H1 (cell line): ENCODE data around the gene PIK3C2G. TPM values are rescaled to one million over a fixed set of nuclear protein-coding genes. Genes with fewer than 3 reads are reported as not detected.
A peak's percentile ranks its signal among the peaks of the same experiment; 100 is the strongest.

ENCODE experiments used
- CTCF ChIA-PET: fragments of 300-600 bp; sonication (Branson Sonifier 250); formaldehyde crosslinking; loops from one replicate; lab custom pipeline; 2021; ENCODE audit not compliant: partially characterized antibody; lab: Charles Lee
- POLR2A ChIA-PET: fragments of 300-600 bp; sonication (Branson Sonifier 250); formaldehyde crosslinking; loops from one replicate; lab custom pipeline; 2021; ENCODE audit warnings: inconsistent platforms; ENCODE audit not compliant: partially characterized antibody; lab: Charles Lee
- DNase-seq, 2 experiments: peaks; one replicate each; pipeline versions ENCODE4 v3.0.0 to v3.0.0-alpha.2; 2010 to 2022; ENCODE audit warnings: low spot score in 2 of 2, low read depth in 1 of 2, mixed read lengths in 1 of 2
- FAIRE-seq: peaks from 2 replicates; lab custom pipeline; 2011; peaks lifted over from hg19 to GRCh38; lab: Jason Lieb, UNC
- H2AFZ ChIP-seq: 2 replicates; pipeline ENCODE4 v1.8.1; 2012; ENCODE audit warnings: low read length, inconsistent platforms
- H2AK5ac ChIP-seq: 2 replicates; pipeline ENCODE4 v1.6.1; 2013; ENCODE audit warnings: low read depth, low read length
- H2BK120ac ChIP-seq: replicated peaks from 2 replicates; pipeline ENCODE3; 2013; ENCODE audit warnings: low read depth, low read length, inconsistent platforms
- H2BK12ac ChIP-seq: 2 replicates; pipeline ENCODE4 v1.6.1; 2013; ENCODE audit warnings: low read depth, low read length
- H2BK15ac ChIP-seq: 2 replicates; pipeline ENCODE4 v1.6.1; 2013; ENCODE audit warnings: low read length
- H2BK20ac ChIP-seq: 2 replicates; pipeline ENCODE4 v1.6.1; 2013; ENCODE audit warnings: low read length
- H2BK5ac ChIP-seq: 2 replicates; pipeline ENCODE4 v1.6.1; 2013; ENCODE audit warnings: low read depth, low read length
- H3K14ac ChIP-seq: 2 replicates; pipeline ENCODE4 v1.6.1; 2013; ENCODE audit warnings: inconsistent platforms; ENCODE audit not compliant: insufficient read length
- H3K18ac ChIP-seq: 2 replicates; pipeline ENCODE4 v1.6.1; 2013; ENCODE audit warnings: low read length; ENCODE audit errors: extremely low read depth
- H3K23ac ChIP-seq: 2 replicates; pipeline ENCODE4 v1.6.1; 2013; ENCODE audit warnings: inconsistent platforms; ENCODE audit not compliant: insufficient read length
- H3K23me2 ChIP-seq: 2 replicates; pipeline ENCODE4 v1.6.1; 2013; ENCODE audit warnings: low read depth, low read length
- H3K27ac ChIP-seq: 2 replicates; pipeline ENCODE4 v1.6.1; 2011; ENCODE audit warnings: low read depth, low read length, inconsistent platforms
- H3K27me3 ChIP-seq, 4 experiments: replicated peaks in 1 of 4; 1 replicate in 1 of 4; 2 replicates in 3 of 4; pipeline versions ENCODE4 v1.6.1 to v1.8.1; 2011 to 2013; ENCODE audit warnings: low read length in 3 of 4, mild to moderate bottlenecking in 3 of 4, inconsistent platforms in 2 of 4, mixed read lengths in 2 of 4, moderate library complexity in 1 of 4; ENCODE audit not compliant: control insufficient read depth in 3 of 4, insufficient read depth in 3 of 4; ENCODE audit errors: extremely low read depth in 1 of 4
- H3K36me3 ChIP-seq, 4 experiments: 2 replicates each; pipeline versions ENCODE4 v1.6.1 to v1.8.1; 2011 to 2013; ENCODE audit warnings: mild to moderate bottlenecking in 4 of 4, low read length in 3 of 4, moderate library complexity in 2 of 4, control low read depth in 1 of 4, inconsistent platforms in 1 of 4; ENCODE audit not compliant: insufficient read depth in 4 of 4, control insufficient read depth in 2 of 4
- H3K4ac ChIP-seq: replicated peaks from 2 replicates; pipeline ENCODE3; 2013; ENCODE audit warnings: low read length, low read depth, mixed read lengths, inconsistent platforms; ENCODE audit not compliant: insufficient read length
- H3K4me1 ChIP-seq, 4 experiments: replicated peaks in 1 of 4; 1 replicate in 1 of 4; 2 replicates in 3 of 4; pipeline versions ENCODE4 v1.6.1 to v1.8.1; 2011 to 2013; ENCODE audit warnings: low read length in 3 of 4, inconsistent platforms in 2 of 4, mixed read lengths in 1 of 4; ENCODE audit not compliant: insufficient read depth in 4 of 4, control insufficient read depth in 3 of 4
- H3K4me2 ChIP-seq, 2 experiments: 2 replicates each; pipeline versions ENCODE4 v1.6.1 to v1.8.1; 2011 to 2013; ENCODE audit warnings: low read depth in 2 of 2, low read length in 2 of 2, control low read depth in 1 of 2, inconsistent platforms in 1 of 2, mild to moderate bottlenecking in 1 of 2; ENCODE audit not compliant: insufficient read depth in 1 of 2
- H3K4me3 ChIP-seq, 4 experiments: fragments of 200-600, 300-600 bp in 1 of 4; sonication (generic), shearing (Covaris generic), sonication (Bioruptor Twin) in 1 of 4; 2 replicates each; pipeline versions ENCODE4 v1.5.1 to v1.8.1; 2011 to 2016; ENCODE audit warnings: low read length in 4 of 4, low read depth in 3 of 4, control low read depth in 2 of 4, inconsistent platforms in 2 of 4, mild to moderate bottlenecking in 2 of 4, mixed read lengths in 1 of 4, moderate library complexity in 1 of 4; ENCODE audit not compliant: insufficient read depth in 2 of 4; ENCODE audit errors: extremely low read depth in 1 of 4
- H3K56ac ChIP-seq: replicated peaks from 2 replicates; pipeline ENCODE3; 2013; ENCODE audit warnings: low read depth, mild to moderate bottlenecking, mixed read lengths, low read length, inconsistent platforms; ENCODE audit not compliant: insufficient read length
- H3K79me1 ChIP-seq: 2 replicates; pipeline ENCODE4 v1.6.1; 2013; ENCODE audit warnings: low read depth, low read length, control low read depth
- H3K79me2 ChIP-seq, 2 experiments: 2 replicates each; pipeline versions ENCODE4 v1.6.1 to v1.8.1; 2012 to 2013; ENCODE audit warnings: low read length in 2 of 2, mild to moderate bottlenecking in 2 of 2, inconsistent platforms in 1 of 2; ENCODE audit not compliant: insufficient read depth in 2 of 2, control insufficient read depth in 1 of 2
- H3K9ac ChIP-seq, 4 experiments: replicated peaks in 1 of 4; 1 replicate in 1 of 4; 2 replicates in 3 of 4; pipeline versions ENCODE4 v1.6.1 to v1.8.1; 2011 to 2013; ENCODE audit warnings: low read depth in 3 of 4, low read length in 3 of 4, control low read depth in 2 of 4, mild to moderate bottlenecking in 2 of 4, moderate library complexity in 2 of 4, inconsistent platforms in 1 of 4; ENCODE audit errors: extremely low read depth in 1 of 4
- H3K9me3 ChIP-seq, 2 experiments: 2 replicates each; pipeline versions ENCODE4 v1.6.1 to v1.8.1; 2012 to 2013; ENCODE audit warnings: mild to moderate bottlenecking in 2 of 2, moderate library complexity in 2 of 2, control low read depth in 1 of 2, inconsistent platforms in 1 of 2, low read depth in 1 of 2, low read length in 1 of 2, mixed read lengths in 1 of 2; ENCODE audit not compliant: insufficient read depth in 2 of 2
- H4K20me1 ChIP-seq, 2 experiments: replicated peaks in 1 of 2; 2 replicates each; pipeline versions ENCODE3 to v1.8.1; 2011 to 2013; ENCODE audit warnings: inconsistent platforms in 2 of 2, low read length in 2 of 2, mild to moderate bottlenecking in 1 of 2; ENCODE audit not compliant: insufficient read depth in 2 of 2, control insufficient read depth in 1 of 2
- H4K5ac ChIP-seq: 2 replicates; pipeline ENCODE4 v1.6.1; 2013; ENCODE audit warnings: low read length, low read depth, mixed read lengths, inconsistent platforms; ENCODE audit not compliant: insufficient read length
- H4K8ac ChIP-seq: 2 replicates; pipeline ENCODE4 v1.8.0; 2013; ENCODE audit warnings: mild to moderate bottlenecking, moderate library complexity, low read length, inconsistent platforms; ENCODE audit not compliant: insufficient read depth; ENCODE audit errors: extremely low read depth
- H4K91ac ChIP-seq: replicated peaks from 2 replicates; pipeline ENCODE3; 2013; ENCODE audit warnings: low read length, mixed read lengths, inconsistent platforms; ENCODE audit not compliant: insufficient read length
- BRCA1 ChIP-seq: IDR thresholded peaks from 2 replicates; pipeline ENCODE4 v1.6.1; 2012; ENCODE audit warnings: low read depth, low read length, improper control_type of control experiment
- JUND ChIP-seq: IDR thresholded peaks from 2 replicates; pipeline ENCODE4 v1.6.1; 2011; ENCODE audit warnings: mild to moderate bottlenecking, improper control_type of control experiment, low read length
- SIN3A ChIP-seq, 2 experiments: IDR thresholded peaks in 1 of 2; conservative IDR thresholded peaks in 1 of 2; 2 replicates each; pipeline ENCODE4 v1.6.1; 2011 to 2012; ENCODE audit warnings: low read length in 2 of 2, improper control_type of control experiment in 1 of 2, low read depth in 1 of 2, mild to moderate bottlenecking in 1 of 2
- TAF7 ChIP-seq: optimal IDR thresholded peaks from 2 replicates; pipeline ENCODE3; 2011; ENCODE audit warnings: low read depth, mild to moderate bottlenecking, inconsistent platforms, low read length, moderate library complexity, borderline replicate concordance
- WGBS, 2 experiments: shearing (Covaris generic) in 1 of 2; methylation state at CpG; one replicate each; pipeline versions ENCODE4 v1.1.6 to v1.1.7; 2013 to 2015; ENCODE audit warnings: low lambda C conversion rate in 2 of 2, mixed read lengths in 2 of 2, inconsistent platforms in 1 of 2, low coverage in 1 of 2, missing lambda C conversion rate in 1 of 2; ENCODE audit not compliant: insufficient replicate concordance in 2 of 2, insufficient coverage in 1 of 2, insufficient read length in 1 of 2; ENCODE audit errors: extremely low coverage in 1 of 2, missing lambda C conversion rate in 1 of 2; 5-methylcytosine and 5-hydroxymethylcytosine counted together
- polyA plus RNA-seq, 7 experiments: library from polyadenylated mRNA; depleted of rRNA in 3 of 7; stranded (reverse) in 5 of 7; unstranded in 2 of 7; fragments of >200 nt in 5 of 7; fragments of 200-250 nt in 2 of 7; gene quantifications; 1 replicate in 5 of 7; 2 replicates in 1 of 7; 4 replicates in 1 of 7; pipeline versions ENCODE4 v1.2.1 to v1.2.3, GENCODE V29; 2011 to 2013; ENCODE audit warnings: missing spikeins in 2 of 7, mixed read lengths in 2 of 7
- total RNA-seq: library from RNA; stranded (reverse); fragmentation: NEBNext Ultra II Directional; extraction: Animal tissue kit (Norgen Biotek cat#: 25700); gene quantifications from 2 replicates; pipeline ENCODE4 v1.2.1, GENCODE V29; 2021
- TF ChIP-seq, protein P1 (sequence below), 3 experiments: IDR thresholded peaks; 1 replicate in 2 of 3; 2 replicates in 1 of 3; pipeline versions ENCODE4 v1.5.1 to v1.6.1; 2011; ENCODE audit warnings: low read length in 3 of 3, mild to moderate bottlenecking in 3 of 3, inconsistent platforms in 2 of 3, low read depth in 1 of 3, moderate library complexity in 1 of 3; ENCODE audit not compliant: insufficient read depth in 1 of 3; ENCODE audit errors: control extremely low read depth in 1 of 3
- TF ChIP-seq, protein P2 (sequence below): IDR thresholded peaks from 2 replicates; pipeline ENCODE4 v1.6.1; 2012; ENCODE audit warnings: inconsistent platforms
- TF ChIP-seq, protein P3 (sequence below): IDR thresholded peaks from 2 replicates; pipeline ENCODE4 v1.6.1; 2011; ENCODE audit warnings: low read depth, mild to moderate bottlenecking, low read length; ENCODE audit not compliant: insufficient read depth

PIK3C2G gene
- total and polyA plus RNA-seq, 2 of the 8 experiments (the other 6 are each of a cell fraction or from before 2014, with no cell fraction given): not detected

DNA sequence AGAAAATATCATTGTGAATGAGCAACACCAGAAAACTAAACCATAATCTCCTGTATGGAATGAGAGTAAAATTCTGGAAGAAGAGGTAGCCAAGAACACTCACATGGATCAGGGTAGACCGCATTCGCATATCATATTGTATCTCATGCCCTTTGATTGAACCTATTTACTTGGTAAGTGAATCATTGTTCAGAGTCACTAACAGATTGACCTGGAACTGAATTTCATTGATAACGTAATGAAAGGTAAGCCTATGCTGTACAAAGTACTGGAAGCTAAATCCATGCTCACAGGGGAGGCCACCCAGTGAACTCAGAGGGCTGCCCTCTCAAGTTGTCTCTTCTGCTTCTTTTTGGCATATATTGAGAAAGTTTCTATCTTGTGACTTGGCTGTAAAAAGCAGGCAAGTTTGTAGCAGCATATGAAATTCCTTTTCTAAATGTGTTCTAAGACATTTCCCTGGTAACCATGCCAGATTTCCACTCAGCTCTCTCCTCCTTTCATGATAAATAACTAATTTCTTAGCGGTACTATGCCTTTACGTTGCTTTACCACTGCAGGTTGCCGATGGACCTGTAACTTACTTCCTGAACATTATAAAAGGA is 385.1 kb downstream of the PIK3C2G start:
- H3K4me2 ChIP-seq: no peak overlapping the region
- peak overlapping the region; percentile 67; the same call in 1 of the 2 replicates for H2AFZ ChIP-seq
- no peak overlapping the region for H3K4ac ChIP-seq
- H3K4me3 ChIP-seq: no peak overlapping the region
- POLR2A ChIA-PET: no interaction called here
- no peak for DNase-seq
- no peak overlapping the region for H2BK15ac ChIP-seq
- no peak overlapping the region for H3K14ac ChIP-seq
- FAIRE-seq: no peak
- TF ChIP-seq BRCA1 (no peak), JUND (no peak), TAF7 (no peak), SIN3A (conservative IDR thresholded peaks at IDR 0.05 in 1 of 2, IDR thresholded peaks at IDR 0.05 in 1 of 2; ENCODE audit: low read depth in 1 of 2, low read length in 2 of 2) (no peak)
- TF ChIP-seq, protein P1, sequence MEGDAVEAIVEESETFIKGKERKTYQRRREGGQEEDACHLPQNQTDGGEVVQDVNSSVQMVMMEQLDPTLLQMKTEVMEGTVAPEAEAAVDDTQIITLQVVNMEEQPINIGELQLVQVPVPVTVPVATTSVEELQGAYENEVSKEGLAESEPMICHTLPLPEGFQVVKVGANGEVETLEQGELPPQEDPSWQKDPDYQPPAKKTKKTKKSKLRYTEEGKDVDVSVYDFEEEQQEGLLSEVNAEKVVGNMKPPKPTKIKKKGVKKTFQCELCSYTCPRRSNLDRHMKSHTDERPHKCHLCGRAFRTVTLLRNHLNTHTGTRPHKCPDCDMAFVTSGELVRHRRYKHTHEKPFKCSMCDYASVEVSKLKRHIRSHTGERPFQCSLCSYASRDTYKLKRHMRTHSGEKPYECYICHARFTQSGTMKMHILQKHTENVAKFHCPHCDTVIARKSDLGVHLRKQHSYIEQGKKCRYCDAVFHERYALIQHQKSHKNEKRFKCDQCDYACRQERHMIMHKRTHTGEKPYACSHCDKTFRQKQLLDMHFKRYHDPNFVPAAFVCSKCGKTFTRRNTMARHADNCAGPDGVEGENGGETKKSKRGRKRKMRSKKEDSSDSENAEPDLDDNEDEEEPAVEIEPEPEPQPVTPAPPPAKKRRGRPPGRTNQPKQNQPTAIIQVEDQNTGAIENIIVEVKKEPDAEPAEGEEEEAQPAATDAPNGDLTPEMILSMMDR (IDR thresholded peaks at IDR 0.05; ENCODE audit: control extremely low read depth in 1 of 3, insufficient read depth in 1 of 3, low read depth in 1 of 3, low read length in 3 of 3): no peak
- TF ChIP-seq, protein P2, sequence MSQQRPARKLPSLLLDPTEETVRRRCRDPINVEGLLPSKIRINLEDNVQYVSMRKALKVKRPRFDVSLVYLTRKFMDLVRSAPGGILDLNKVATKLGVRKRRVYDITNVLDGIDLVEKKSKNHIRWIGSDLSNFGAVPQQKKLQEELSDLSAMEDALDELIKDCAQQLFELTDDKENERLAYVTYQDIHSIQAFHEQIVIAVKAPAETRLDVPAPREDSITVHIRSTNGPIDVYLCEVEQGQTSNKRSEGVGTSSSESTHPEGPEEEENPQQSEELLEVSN: no peak
- TF ChIP-seq, protein P3, sequence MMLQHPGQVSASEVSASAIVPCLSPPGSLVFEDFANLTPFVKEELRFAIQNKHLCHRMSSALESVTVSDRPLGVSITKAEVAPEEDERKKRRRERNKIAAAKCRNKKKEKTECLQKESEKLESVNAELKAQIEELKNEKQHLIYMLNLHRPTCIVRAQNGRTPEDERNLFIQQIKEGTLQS: no peak
- H2BK20ac ChIP-seq: no peak overlapping the region
- H3K36me3 ChIP-seq: no peaks in the 10 kb centered on the region
- no peak overlapping the region for H2BK12ac ChIP-seq
- H3K9me3 ChIP-seq: no peaks in the 10 kb centered on the region
- no peak overlapping the region for H3K23ac ChIP-seq
- H4K5ac ChIP-seq: no peak overlapping the region
- no peak overlapping the region for H2AK5ac ChIP-seq
- H3K27ac ChIP-seq: no peak overlapping the region
- no peaks in the 10 kb centered on the region for H3K79me1 ChIP-seq
- CTCF ChIA-PET: no interaction called here
- no peaks in the 10 kb centered on the region for H3K79me2 ChIP-seq
- H2BK120ac ChIP-seq: no peak overlapping the region
- H3K23me2 ChIP-seq: no peaks in the 10 kb centered on the region
- no peak overlapping the region for H4K8ac ChIP-seq
- no peaks in the 10 kb centered on the region for H3K27me3 ChIP-seq
- no peaks in the 10 kb centered on the region for H3K4me1 ChIP-seq
- no peak overlapping the region for H3K56ac ChIP-seq
- 83% methylated on average over 6 of the region's 6 CpGs; no CpG with 5 or more reads in 1 of the 2 experiments for WGBS, 2 experiments
- H2BK5ac ChIP-seq: no peak overlapping the region
- no peak overlapping the region for H3K9ac ChIP-seq
- no peaks in the 10 kb centered on the region for H4K20me1 ChIP-seq
- H4K91ac ChIP-seq: no peak overlapping the region
- H3K18ac ChIP-seq: no peak overlapping the region
